Right renal pelvis (tissue), 4 donors: ENCODE data around the gene BPIFA1. TPM values are rescaled to one million over a fixed set of nuclear protein-coding genes. Genes with fewer than 3 reads are reported as not detected.

Experiments used
- DNase-seq, 4 donors: peaks; one replicate each; pipeline ENCODE4 v3.0.0-alpha.2; 2013; ENCODE audit warnings: low read depth in 4 of 4, low spot score in 3 of 4, missing footprints in 1 of 4
- polyA plus RNA-seq, 4 donors: library from polyadenylated mRNA; unstranded; fragments of 120-200 nt; gene quantifications; one replicate each; pipeline ENCODE4 v1.2.1, GENCODE V29; 2013; ENCODE audit not compliant: insufficient read length in 4 of 4

BPIFA1 gene
- polyA plus RNA-seq, 4 donors, result not detected

DNA sequence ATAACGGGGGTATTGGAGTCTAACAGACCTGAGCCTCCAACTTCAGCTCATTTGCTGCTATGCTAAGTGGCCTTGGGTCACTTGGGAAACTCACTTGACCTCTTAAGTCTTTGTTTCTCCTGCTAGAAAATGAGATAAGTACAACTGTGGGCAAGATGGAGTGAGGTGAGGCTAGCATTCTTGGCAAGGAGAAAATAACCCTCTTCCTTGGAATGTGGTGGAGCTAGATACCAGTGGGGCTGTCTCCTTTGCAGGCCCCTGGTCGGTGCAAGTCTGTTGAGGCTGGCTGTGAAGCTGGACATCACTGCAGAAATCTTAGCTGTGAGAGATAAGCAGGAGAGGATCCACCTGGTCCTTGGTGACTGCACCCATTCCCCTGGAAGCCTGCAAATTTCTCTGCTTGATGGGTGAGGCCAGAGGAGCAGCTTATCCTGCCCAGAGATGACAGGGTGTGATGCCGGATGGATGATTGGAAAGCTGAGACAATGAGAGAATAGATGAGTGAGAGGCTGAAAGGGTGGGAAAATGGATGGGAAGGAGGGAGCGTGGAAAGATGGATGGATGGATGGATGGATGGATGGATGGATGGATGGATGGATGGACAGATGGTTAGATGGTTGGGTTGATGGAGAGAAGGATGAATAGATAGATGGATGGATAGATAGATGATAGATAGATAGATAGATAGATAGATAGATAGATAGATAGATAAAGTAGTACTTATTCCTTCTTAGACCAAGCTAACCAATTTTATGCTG, 4.4 kb downstream of the BPIFA1 start:
- no peak for DNase-seq

GRCh38 chr20:33240923-33241322, 5.1 kb downstream of the BPIFA1 start:
- no peak for DNase-seq

DNA sequence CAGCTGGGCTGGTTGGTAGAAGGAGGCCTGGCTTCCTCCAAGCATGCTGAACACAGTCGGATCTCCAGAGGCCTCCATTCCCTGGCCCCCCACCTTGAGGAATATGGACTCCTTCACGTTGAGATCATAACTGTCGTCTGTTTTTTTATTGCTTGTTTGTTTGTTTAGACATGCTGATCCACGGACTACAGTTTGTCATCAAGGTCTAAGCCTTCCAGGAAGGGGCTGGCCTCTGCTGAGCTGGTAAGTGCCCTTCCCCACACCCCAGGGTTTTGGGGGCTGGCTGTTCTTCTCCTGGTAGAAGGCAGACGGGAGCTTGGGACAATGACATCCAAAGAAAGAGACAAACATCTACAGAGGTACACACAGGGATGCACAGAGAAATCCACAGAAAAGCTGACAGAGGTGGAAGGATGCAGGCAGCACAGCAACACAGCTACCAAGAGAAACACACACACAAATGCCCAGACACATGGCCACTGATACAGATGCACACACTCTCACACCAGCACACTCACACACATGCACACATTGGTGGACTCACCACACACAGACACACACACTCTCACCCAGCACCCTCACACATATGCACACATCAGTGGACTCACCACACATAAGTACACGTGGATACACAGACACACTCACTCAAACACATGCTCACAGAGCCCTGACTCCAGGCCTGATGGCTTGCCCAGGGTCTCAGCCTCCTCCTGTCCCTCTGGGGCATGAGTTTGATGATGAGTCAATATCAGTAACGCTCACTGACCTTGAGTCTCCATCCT, 6.7 kb downstream of the BPIFA1 start:
- no peak for DNase-seq

- no peak for DNase-seq
Measured at GRCh38 chr20:33246077-33246476, 10.3 kb downstream of the BPIFA1 start.

GRCh38 chr20:33249456-33249855, 13.7 kb downstream of the BPIFA1 start:
- DNase-seq, result no peak

DNA sequence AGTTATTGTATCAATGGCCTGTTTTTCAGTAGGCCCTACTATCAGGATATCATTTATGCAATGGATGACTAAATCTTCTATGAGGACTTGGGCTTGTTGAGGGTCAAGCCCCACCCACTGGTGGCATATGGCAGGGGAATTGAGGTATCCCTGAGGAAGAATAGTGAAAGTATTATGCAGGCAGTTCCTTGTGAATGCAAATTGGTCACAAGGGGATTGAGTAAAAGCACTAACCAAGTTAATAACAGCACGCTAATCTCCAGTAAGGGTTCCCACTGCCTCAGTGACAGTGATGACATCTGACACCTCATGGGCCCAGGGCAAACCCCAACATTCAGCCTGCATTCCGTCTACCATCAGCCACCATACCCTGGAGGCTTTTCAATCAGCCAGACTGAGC, 14.9 kb downstream of the BPIFA1 start:
- no peak for DNase-seq

DNA sequence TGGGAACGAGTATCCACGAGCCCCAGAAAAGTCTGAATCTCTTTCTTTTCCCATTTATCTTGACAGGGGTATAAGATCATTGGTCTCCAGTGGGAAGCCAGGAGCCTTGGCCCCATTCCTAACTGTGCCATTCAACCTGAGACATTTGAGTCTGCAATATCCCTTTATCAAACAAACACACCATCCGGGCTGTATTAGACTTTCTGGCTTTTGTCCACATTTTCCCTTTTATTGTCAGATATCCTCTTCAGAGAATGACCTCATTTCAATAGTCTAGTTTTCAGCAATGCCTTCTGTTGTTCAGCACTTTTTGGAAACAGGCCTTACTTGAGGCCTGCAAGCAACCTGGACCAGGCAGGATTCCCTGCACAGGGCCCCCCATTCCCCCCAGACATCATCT, 15.7 kb downstream of the BPIFA1 start:
- DNase-seq, result no peak

DNA sequence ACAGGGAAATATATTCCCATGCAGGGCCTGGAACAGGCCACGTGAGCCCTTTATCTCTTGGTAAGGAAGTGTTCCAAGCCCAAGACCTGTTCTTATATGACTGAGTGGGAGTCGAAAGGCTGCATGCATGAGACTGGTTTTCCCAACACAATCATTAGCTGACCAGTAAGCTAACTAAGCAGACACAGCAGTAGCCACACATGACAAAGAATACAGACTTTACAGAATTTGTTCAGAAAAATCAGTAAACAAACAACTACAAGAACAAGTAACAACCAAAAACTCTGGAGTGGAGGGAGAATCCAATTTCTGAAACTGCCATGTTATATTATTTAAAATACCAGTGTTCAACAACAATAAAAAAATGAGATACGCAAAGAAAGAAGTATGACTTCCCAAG, 16.7 kb downstream of the BPIFA1 start:
- no peak for DNase-seq

DNA sequence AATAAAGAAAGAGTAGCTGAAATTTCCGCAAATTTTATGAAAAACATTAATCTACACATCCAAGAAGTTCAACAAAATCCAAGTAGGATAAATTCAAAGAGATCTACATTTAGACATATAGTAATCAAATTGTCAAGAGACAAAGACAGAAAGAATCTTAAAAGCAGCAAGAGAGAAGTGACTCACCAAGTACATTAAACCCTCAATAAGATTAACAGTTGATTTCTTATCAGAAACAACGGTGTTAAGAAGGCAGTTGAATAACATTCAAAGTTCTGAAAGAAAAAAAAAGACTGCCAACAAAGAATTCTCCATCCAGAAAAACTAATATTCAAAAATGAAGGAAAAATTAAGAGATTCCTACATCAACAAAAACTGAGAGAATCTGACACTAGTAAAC, 19.2 kb downstream of the BPIFA1 start:
- DNase-seq, result no peak

DNA sequence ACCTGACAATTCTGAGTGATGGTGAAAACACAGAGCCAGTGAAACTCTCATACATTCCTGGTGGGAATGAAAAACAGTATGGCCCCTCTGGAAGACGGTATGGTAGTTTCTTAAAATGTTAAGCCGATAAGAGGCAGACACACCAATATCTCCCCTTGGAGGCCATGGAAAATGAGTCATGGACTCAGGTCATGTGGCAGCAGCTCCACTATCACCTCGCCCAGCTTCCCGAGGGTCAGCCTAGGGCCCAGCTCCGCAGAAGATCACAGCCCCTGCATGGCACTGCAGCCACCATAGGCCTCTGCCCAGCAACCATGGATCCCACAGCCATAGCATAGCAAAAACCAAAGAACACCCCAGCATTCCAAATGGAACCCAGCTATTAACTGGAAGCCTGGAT, 21.4 kb downstream of the BPIFA1 start:
- DNase-seq, result no peak

GRCh38 chr20:33259371-33259770, 23.6 kb downstream of the BPIFA1 start:
- no peak for DNase-seq

GRCh38 chr20:33261465-33261864, 25.7 kb downstream of the BPIFA1 start:
- no peak for DNase-seq

DNA sequence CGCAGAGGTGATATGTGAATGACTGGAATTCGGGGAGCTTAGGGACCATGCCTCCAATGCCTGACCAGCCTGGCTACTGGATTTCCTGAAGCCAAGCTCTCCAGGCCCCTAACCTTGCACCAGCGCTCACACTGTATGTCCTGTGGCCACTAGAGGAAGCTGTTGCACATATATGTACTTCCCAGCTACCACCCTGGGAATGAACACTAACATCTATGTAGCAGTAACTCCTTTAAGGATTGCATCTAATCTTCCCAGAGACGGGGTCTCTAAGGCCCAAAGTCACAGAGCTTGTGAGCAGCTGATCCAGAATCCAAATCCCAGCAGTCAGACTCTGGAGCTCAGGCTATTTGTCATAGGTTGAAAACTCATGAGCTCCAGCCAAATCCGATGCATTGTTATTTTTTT, 26.9 kb downstream of the BPIFA1 start:
- DNase-seq, result peak in 3 of 4 donors; percentile 15 to 39 (median 33)

- no peak for DNase-seq
Measured at GRCh38 chr20:33263784-33264183, 28.0 kb downstream of the BPIFA1 start.

- no peak for DNase-seq
Measured at GRCh38 chr20:33267701-33268100, 31.9 kb downstream of the BPIFA1 start.

- no peak for DNase-seq
Measured at GRCh38 chr20:33272155-33272873, 36.5 kb downstream of the BPIFA1 start.

- DNase-seq, result no peak
Measured at GRCh38 chr20:33273117-33273851, 37.5 kb downstream of the BPIFA1 start.

- DNase-seq, result no peak
Measured at GRCh38 chr20:33275215-33275614, 39.4 kb downstream of the BPIFA1 start.

DNA sequence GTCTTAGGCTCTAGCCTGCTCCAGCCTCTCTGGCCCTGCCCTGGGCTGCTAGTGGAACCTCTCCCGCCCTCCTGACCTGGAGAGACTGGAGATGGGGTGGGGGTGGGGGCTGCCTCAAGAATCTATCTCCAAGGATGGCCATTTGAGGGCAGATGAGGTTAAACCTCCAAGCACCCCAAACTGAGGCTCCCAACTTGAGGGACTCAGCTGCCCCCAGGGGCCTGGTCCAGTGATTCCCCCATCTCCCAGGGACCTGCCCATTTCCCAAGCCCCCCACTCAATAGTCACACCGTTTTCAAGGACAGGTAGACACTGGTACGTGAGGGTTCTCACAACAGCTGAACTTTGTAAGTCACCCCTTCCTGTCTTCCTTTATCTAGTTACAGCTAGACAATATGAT, 40.1 kb downstream of the BPIFA1 start:
- no peak for DNase-seq

- no peak for DNase-seq
Measured at GRCh38 chr20:33276303-33277113, 40.7 kb downstream of the BPIFA1 start.
